Upper lobe of left lung (tissue), 4 donors: ENCODE measurements around the gene SUN1.

ENCODE experiments used
- EP300 ChIP-seq, 4 donors: sonication (generic); formaldehyde crosslinking; IDR thresholded peaks; one replicate each; pipeline ENCODE4 v1.5.1; 2017; ENCODE audit warnings: antibody characterized with exemption in 4 of 4, control low read depth in 2 of 4
- POLR2A ChIP-seq, 4 donors: fragments of 450-650 bp; IDR thresholded peaks; one replicate each; pipeline ENCODE4 v1.5.1; 2016 to 2017; ENCODE audit warnings: antibody characterized with exemption in 4 of 4, mild to moderate bottlenecking in 2 of 4
- POLR2AphosphoS5 ChIP-seq, 2 donors: sonication (generic); formaldehyde crosslinking; IDR thresholded peaks; one replicate each; pipeline ENCODE4 v1.5.1; 2017; ENCODE audit warnings: antibody characterized with exemption in 2 of 2
- TF ChIP-seq, protein P1 (sequence below), 6 experiments: fragments of 450-650 bp in 4 of 6; fragments of 200-600 bp in 2 of 6; sonication (generic) in 2 of 6; IDR thresholded peaks; one replicate each; pipeline ENCODE4 v1.5.1; 2016 to 2019; ENCODE audit warnings: antibody characterized with exemption in 6 of 6

DNA sequence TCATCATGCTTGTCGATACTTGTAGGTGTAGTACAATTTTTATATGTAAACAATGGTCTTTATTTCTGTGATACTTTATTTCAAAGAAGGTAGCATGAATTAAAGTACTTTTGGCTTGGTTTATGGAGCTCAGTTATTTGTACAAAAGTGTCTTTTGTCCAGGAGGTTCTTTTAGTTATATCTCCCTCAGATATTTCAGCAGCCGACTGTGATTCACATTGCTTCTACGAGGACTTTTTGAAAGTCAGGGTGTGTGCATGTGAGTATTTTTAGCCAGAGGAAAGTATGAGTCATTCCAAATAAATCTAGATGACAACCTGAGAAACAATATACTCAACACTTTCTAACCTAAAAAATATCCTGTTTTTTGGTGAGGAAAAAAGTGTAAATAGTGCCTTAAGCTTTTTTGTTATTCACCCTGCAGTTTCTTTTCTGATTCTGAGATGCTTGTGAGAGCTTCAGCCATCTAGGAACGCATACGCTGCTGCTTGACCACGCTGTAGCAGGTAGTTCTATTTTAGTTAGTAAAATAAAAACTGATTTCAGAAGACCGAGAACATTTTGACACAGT lies 595 bp upstream of the SUN1 start:
- TF ChIP-seq, protein P1, sequence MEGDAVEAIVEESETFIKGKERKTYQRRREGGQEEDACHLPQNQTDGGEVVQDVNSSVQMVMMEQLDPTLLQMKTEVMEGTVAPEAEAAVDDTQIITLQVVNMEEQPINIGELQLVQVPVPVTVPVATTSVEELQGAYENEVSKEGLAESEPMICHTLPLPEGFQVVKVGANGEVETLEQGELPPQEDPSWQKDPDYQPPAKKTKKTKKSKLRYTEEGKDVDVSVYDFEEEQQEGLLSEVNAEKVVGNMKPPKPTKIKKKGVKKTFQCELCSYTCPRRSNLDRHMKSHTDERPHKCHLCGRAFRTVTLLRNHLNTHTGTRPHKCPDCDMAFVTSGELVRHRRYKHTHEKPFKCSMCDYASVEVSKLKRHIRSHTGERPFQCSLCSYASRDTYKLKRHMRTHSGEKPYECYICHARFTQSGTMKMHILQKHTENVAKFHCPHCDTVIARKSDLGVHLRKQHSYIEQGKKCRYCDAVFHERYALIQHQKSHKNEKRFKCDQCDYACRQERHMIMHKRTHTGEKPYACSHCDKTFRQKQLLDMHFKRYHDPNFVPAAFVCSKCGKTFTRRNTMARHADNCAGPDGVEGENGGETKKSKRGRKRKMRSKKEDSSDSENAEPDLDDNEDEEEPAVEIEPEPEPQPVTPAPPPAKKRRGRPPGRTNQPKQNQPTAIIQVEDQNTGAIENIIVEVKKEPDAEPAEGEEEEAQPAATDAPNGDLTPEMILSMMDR (IDR thresholded peaks at IDR 0.05) = no peak
- TF ChIP-seq POLR2A (IDR thresholded peaks at IDR 0.05) = no peak
- peak in 1 of 2 donors; percentile 31 for TF ChIP-seq POLR2AphosphoS5 (IDR thresholded peaks at IDR 0.05)
- TF ChIP-seq EP300 (IDR thresholded peaks at IDR 0.05) = peak in 1 of 4 donors; percentile 68
